GM18517 (cell line): ENCODE data around the gene SRGAP3.

Experiments
- ATAC-seq: cut with Tn5 transposase; IDR thresholded peaks from one replicate; pipeline ENCODE4 v1.9.1; 2021; ENCODE audit warnings: mild to moderate bottlenecking, moderate library complexity; ENCODE audit not compliant: unreplicated experiment

SRGAP3 gene

DNA sequence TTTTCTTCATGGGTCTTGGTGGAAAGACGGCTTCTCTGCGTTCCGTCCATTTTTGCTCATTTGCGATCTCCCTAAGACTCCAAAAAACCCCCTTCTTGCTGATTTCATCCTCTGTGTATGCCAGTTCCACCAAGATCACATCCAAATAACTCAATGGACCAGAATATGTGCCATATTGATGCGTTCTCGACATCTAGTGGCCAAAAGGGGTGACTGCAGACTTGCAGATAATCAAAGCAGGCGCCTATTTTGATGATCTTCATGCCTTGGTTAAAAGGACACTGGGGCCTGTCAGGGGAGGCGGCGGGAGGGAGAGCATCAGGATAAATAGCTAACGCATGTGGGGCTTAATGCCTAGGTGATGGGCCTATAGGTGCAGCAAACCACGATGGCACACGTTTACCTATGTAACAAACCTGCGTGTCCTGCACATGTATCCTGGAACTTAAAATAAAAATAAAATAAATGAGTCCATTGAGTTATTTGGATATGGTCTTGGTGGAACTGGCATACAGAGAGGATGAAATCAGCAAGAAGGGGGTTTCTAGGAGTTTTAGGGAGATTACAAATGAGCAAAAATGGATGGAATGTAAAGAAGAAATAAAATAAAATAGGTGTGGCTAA, 182.0 kb downstream of the SRGAP3 start:
- peak; percentile 63 for ATAC-seq

DNA sequence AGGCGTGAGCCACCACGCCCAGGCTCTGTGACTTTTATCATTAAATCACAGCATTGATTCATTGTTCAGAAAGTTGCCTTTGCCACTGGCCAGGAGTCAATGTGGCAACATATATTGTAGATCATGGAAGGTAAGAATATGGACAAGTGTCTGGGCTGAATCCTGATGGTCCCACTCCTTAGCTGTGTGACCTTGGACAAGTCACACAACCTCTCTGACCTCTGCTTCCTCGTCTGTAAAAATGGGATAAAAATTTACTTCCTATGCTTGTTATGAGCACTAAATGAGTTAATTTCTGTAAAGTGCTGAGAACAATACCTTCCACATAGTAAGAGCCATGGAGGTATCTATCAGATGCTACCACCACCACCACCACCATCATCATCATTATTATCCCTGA, 182.7 kb downstream of the SRGAP3 start:
- no peak for ATAC-seq

GRCh38 chr3:9066141-9066540, 183.3 kb downstream of the SRGAP3 start:
- no peak for ATAC-seq

DNA sequence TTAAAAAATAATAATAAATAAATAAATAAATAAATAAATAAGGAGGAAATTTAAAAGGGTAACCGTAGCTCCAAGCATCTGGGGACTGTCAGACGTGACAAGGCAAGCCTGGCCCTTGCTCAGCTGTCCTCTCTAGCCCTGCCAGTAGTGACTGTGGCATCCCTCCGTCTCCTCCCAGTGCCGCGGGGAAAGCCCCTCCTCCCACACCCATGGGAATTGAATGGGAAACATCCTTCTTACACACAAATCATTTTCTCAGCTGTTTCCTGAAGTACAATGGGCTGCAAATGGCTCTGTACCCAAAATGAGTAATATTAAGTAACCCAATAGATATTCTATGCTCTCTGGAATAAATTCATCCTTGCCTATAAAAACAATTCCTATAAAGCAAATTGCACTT, 184.6 kb downstream of the SRGAP3 start:
- ATAC-seq: no peak

DNA sequence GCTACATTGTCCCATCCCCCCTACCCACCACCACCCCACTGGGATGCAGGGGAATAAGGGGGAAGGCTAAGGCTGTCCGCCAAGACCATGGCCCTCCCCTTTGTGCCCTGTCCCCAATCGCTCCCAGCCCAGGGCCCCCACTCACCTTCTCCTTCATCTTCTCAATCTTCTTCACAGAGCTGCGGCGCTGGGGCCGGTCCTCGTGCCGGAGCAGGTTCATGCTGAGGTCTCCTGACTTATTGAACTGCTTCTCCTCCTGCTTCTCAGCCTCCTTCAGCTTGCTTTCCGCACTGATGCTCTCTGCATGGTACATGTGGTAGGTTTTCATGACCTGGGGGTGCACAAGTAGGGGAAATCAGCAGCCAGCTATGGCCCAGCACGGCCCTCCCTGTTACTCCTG, 185.2 kb downstream of the SRGAP3 start:
- no peak for ATAC-seq

- no peak for ATAC-seq
These were observed 186.9 kb downstream of the SRGAP3 start for GRCh38 chr3:9062570-9062969.

DNA sequence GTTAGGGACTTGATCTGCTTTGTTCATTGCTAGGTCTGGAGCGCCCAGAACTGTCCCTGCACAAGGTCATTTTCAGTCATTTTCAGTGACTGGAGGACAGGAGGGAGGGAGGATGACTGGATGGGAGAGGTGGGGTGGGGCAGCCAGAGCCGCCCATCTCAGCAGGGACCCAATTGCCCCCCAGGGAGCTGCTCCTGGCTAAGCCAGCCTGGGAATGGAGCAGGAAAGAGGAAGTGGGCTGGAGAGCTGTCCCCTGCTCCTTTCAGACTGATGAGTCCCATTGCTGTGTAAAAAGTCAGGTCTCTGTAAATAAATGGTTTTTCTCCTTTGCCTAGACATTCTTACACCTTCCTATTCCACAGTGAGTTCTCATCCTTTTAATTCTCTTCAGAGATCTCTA, 187.8 kb downstream of the SRGAP3 start:
- ATAC-seq: no peak

GRCh38 chr3:9059489-9060400, 189.7 kb downstream of the SRGAP3 start:
- no peak for ATAC-seq

- ATAC-seq: no peak
These were observed 192.9 kb downstream of the SRGAP3 start for GRCh38 chr3:9056581-9056980.

DNA sequence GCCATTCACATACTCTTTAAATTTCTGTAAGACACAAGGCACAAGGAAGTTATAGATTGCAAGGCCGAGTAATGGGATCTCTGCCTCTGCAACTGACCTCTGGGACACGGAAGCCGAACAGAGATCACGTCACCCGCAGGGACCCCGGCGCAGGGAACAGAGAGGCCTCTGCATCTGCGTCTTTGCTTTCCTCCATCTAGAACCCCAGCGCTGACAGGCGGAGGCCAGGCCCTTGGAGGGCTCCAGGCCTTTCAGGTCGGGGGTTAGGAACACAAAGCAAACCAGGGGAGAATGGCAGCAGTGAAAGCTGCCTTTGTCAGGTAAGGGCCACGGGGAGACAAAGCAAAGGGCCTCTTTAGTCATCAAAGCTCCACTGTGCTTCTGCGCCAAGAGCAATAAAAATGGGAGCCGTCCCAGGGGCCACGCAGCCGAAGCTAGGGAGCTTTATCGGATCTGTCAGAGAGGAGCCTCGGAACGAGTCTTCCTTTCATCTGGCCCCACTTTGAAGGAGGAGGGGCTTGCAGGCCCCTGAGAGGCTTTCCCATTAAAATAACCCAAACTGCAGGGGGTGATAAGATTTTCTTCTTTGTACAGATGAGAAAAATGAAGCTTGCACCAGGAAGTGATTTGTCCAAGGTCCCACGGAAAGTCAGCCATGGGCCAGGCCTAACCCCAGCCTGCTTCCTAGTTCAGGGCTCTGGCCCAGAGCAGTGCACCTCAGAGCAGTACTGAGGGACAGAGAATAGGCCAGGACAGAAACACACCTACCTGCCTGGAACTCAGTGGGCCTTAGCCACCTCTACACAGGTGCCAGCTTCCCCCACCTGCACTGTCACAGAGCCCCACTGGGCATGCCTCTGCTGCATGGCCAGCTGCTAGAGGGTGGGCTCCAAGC, 201.7 kb downstream of the SRGAP3 start:
- ATAC-seq: no peak

DNA sequence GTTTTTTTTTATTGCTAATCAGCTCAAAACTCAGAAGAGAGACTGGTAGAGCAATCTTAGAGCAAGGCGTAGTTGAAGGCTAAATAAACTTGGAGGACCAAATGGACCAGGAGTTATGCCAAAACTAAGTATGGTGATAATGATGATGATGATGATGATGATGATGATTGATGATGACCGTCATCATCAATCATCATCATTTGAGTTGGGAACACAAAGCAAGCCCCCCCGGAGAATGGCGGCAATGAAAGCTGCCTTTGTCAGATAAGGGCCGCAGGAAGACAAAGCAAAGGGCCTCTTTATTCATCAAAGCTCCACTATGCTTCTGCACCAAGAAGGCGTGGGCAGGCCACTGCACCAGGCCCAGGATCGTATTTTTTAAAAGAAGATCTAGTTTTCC, 204.1 kb downstream of the SRGAP3 start:
- no peak for ATAC-seq

DNA sequence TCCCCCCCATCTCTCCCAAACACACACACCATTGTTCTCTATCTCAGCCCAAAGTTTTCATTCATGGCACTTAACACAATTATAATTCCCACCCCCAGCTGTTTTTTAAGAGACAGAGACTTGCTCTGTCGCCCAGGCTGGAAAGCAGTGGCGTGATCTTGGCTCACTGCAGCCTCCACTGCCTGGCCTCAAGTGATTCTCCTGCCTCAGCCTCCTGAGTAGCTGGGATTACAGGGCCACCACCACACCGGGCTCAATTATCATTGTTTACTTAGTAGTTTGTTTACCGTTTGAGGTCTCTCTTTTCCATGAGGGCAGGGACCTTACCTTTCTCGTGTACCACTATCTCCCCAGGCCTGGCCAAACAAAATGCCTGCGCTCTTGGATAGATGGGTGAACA, 206.4 kb downstream of the SRGAP3 start:
- ATAC-seq: no peak

GRCh38 chr3:9041626-9042025, 207.8 kb downstream of the SRGAP3 start:
- no peak for ATAC-seq

GRCh38 chr3:9040996-9041395, 208.4 kb downstream of the SRGAP3 start:
- ATAC-seq: no peak

GRCh38 chr3:9037144-9037711, 212.2 kb downstream of the SRGAP3 start:
- ATAC-seq: no peak

DNA sequence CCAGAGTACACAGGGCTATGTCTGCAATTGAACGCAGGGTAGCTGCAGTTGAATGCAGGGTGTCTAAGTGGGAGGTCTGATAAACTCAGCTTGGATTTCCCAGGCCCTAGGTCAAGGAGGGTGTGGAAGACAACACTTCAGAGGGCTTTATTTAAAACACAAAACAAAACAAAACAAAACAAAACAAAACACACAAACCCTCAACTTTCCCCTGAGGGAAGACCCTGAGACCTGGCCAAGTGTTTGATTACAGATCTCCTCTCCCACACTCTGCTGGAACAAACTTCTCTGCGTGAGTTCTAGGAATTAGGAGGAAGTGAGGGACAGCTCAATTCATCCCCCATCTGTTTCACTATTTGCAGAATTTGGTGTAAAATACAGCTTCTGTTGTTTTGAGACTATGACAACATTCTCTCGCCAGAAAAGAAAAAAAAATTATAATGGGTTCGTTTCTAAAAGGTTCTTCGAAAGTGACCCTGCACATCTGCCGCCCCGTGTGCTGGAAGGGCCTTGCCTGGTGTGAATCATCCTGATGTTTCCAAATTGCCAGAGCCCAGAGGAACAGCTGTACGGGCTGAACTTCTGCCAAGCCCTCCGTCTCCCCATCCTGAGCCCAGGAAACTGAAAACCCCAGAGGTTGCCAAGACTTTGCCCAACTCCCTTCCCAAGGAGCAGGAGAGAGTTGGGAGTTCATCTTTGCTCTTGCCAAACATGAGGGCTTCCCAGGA, 212.9 kb downstream of the SRGAP3 start:
- ATAC-seq: no peak

DNA sequence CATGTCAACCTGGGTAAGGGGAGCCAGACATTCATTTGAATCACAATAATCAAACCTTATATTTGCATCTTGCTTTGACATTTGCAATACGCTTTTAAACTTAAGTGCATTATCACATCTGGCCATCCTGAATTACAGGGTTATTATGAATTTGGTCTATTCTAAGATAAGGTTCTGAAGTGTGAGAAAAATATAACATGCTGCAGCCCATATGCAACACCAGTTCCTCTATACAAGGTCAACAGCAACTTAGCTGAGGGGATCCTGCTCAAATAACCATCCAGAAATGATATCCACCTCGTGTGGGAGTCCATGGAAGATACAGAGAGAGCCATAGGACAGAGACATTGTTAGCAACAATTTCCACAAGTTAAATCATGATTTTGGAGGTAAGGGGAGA, 213.5 kb downstream of the SRGAP3 start:
- no peak for ATAC-seq

GRCh38 chr3:9035473-9035872, 214.0 kb downstream of the SRGAP3 start:
- ATAC-seq: no peak

DNA sequence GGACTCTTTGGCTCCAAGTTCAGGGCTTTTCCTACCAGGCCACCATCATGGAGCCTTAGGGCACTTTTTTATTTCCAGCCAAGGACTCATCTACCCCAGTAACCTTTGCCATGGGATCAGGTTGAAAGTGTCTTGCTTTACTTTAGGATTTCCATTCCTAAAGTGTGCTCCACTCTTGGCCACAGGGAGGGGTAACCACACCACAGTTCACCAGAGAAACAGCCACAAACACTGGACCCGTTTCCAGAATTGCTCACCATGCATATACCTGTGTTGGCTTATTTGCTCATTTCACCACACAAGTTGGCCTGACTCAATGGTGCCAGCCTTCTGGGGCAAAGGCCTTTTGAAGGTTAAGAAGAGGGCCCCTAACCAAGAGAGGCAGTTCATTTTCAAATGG, 215.6 kb downstream of the SRGAP3 start:
- no peak for ATAC-seq

GRCh38 chr3:9032231-9032777, 217.1 kb downstream of the SRGAP3 start:
- ATAC-seq: no peak
